ENCODE data around the gene SEC31B. TPM values are rescaled to one million over a fixed set of nuclear protein-coding genes. Genes with fewer than 3 reads are reported as not detected.

The SEC31B gene
- total RNA-seq, 1 donor from 2014 or later = 1.6 TPM

DNA sequence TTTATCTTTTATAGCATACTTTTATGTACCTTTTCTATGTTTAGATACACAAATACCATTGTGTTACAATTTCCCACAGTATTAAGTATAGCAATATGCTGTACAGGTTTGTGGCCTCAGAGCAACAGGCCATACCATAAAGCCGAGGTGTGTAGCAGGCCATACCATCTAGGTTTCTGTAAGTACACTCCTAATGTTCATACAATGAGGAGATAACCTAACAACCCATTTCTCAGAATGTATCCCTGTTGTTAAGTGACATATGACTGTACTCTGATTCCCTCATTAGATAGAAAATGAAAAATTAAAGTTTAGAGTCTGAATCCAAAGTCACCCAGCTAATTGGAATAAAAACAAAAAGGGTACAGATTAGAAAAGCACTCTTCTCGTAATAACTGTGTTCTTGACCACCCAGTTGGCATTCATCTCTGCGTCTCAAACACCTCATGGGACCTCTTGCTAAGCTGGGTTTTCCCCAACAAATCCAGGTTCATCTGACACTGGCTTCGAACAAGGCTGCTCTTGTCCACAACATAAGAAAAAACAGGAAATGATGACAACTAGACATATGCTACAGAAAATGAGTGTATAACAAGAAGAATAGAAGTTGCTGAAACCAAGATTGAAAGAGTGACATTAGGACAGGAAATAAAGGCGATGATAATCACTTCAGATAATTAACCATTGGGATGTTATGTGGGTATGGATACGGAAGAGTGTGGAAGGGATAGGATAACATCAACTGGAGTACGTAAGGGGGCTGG, 8.6 kb upstream of the SEC31B start:
- H3K36me3 ChIP-seq (ENCODE audit: control insufficient read depth, insufficient read depth, low read length) = peaks cover 16% of the 10 kb centered on the region
- no peak overlapping the region for H3K4me3 ChIP-seq (ENCODE audit: low read depth, low read length)
- TF ChIP-seq, protein P1, sequence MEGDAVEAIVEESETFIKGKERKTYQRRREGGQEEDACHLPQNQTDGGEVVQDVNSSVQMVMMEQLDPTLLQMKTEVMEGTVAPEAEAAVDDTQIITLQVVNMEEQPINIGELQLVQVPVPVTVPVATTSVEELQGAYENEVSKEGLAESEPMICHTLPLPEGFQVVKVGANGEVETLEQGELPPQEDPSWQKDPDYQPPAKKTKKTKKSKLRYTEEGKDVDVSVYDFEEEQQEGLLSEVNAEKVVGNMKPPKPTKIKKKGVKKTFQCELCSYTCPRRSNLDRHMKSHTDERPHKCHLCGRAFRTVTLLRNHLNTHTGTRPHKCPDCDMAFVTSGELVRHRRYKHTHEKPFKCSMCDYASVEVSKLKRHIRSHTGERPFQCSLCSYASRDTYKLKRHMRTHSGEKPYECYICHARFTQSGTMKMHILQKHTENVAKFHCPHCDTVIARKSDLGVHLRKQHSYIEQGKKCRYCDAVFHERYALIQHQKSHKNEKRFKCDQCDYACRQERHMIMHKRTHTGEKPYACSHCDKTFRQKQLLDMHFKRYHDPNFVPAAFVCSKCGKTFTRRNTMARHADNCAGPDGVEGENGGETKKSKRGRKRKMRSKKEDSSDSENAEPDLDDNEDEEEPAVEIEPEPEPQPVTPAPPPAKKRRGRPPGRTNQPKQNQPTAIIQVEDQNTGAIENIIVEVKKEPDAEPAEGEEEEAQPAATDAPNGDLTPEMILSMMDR (IDR thresholded peaks at IDR 0.05; ENCODE audit: insufficient read depth, low read length, severe bottlenecking) = no peak
- FAIRE-seq (no peak), DNase-seq (ENCODE audit: low read depth) (peak; percentile 55)
- no peaks in the 10 kb centered on the region for H3K27me3 ChIP-seq (ENCODE audit: control insufficient read depth, insufficient read depth, low read length)

DNA sequence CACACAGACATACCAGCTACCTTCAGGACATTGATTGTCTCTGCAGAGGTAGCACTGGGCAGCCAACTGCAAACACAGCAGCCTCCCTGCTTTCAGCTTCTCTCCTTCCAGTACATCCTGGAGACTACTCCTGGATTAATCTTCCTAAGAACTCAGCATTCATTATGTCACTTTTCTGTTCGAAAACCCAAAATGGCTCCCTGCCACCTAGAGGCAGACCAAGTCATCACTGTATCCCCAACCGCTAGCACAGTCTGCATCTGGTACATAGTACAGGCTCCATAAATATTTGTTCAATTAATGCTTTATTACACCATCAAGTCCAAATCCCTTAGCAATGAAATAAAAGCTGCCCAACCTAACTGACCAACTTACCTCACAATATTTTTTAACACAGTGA, 5.0 kb upstream of the SEC31B start:
- TF ChIP-seq, protein P1 (IDR thresholded peaks at IDR 0.05; ENCODE audit: insufficient read depth, low read length, severe bottlenecking) = no peak
- H3K36me3 ChIP-seq (ENCODE audit: control insufficient read depth, insufficient read depth, low read length) = peaks cover 16% of the 10 kb centered on the region
- no peak overlapping the region for H3K4me3 ChIP-seq (ENCODE audit: low read depth, low read length)
- no peaks in the 10 kb centered on the region for H3K27me3 ChIP-seq (ENCODE audit: control insufficient read depth, insufficient read depth, low read length)
- FAIRE-seq = no peak
- no peak for DNase-seq (ENCODE audit: low read depth)

- TF ChIP-seq, protein P1 (IDR thresholded peaks at IDR 0.05; ENCODE audit: insufficient read depth, low read length, severe bottlenecking) = no peak
- no peak for DNase-seq (ENCODE audit: low read depth)
- no peak overlapping the region for H3K4me3 ChIP-seq (ENCODE audit: low read depth, low read length)
- FAIRE-seq = no peak
- H3K36me3 ChIP-seq (ENCODE audit: control insufficient read depth, insufficient read depth, low read length) = peaks cover 16% of the 10 kb centered on the region
- H3K27me3 ChIP-seq (ENCODE audit: control insufficient read depth, insufficient read depth, low read length) = no peaks in the 10 kb centered on the region
Observed at GRCh38 chr10:100524206-100524605, 4.5 kb upstream of the SEC31B start.

DNA sequence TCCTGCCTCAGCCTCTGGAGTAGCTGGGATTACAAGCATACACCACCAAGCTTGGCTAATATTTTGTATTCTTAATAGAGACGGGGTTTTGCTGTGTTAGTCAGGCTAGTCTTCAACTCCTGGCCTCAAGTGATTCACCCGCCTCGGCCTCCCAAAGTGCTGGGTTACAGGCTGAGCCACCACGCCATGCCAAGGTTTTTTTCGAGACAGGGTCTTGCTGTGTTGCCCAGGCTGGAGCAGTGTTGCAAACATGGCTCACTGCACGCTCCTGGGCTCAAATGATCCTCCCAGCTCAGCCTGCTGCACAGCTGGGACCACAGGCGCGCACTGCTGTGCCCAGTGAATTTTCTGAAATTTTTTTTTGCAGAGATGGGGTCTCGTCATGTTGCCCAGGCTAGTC, 3.3 kb upstream of the SEC31B start:
- peaks cover 16% of the 10 kb centered on the region for H3K36me3 ChIP-seq (ENCODE audit: control insufficient read depth, insufficient read depth, low read length)
- FAIRE-seq = no peak

GRCh38 chr10:100522107-100522801, 2.6 kb upstream of the SEC31B start:
- peak; percentile 89 for DNase-seq (ENCODE audit: low read depth)
- TF ChIP-seq, protein P1 (IDR thresholded peaks at IDR 0.05; ENCODE audit: insufficient read depth, low read length, severe bottlenecking) = no peak
- no peak for FAIRE-seq
- Histone ChIP-seq H3K36me3 (ENCODE audit: control insufficient read depth, insufficient read depth, low read length) (peaks cover 14% of the 10 kb centered on the region), H3K4me3 (ENCODE audit: low read depth, low read length) (no peak overlapping the region), H3K27me3 (ENCODE audit: control insufficient read depth, insufficient read depth, low read length) (no peaks in the 10 kb centered on the region)

More for the DNA sequence above, 3.3 kb upstream of the SEC31B start:
- TF ChIP-seq, protein P1 (IDR thresholded peaks at IDR 0.05; ENCODE audit: insufficient read depth, low read length, severe bottlenecking) = no peak
- Histone ChIP-seq H3K27me3 (ENCODE audit: control insufficient read depth, insufficient read depth, low read length) (no peaks in the 10 kb centered on the region), H3K4me3 (ENCODE audit: low read depth, low read length) (no peak overlapping the region)
- DNase-seq (ENCODE audit: low read depth) = peak; percentile 45
